Right lobe of liver (tissue), 6 donors: ENCODE measurements around the gene HMGXB4. TPM values are rescaled to one million over a fixed set of nuclear protein-coding genes. Genes with fewer than 3 reads are reported as not detected.

ENCODE experiments used
- ATAC-seq, 4 donors: fragments of 200-7000 bp; cut with Tn5 transposase; one replicate each; pipeline ENCODE4 v1.9.1; 2020; ENCODE audit warnings: mild to moderate bottlenecking in 4 of 4, moderate library complexity in 4 of 4
- DNase-seq, 3 donors: peaks; one replicate each; pipeline ENCODE4 v3.0.0-alpha.2; 2020
- H3K27ac ChIP-seq, 3 donors: fragments of 200-600 bp; one replicate each; pipeline ENCODE4 v1.8.0; 2022
- H3K27me3 ChIP-seq, 2 donors: fragments of 200-600 bp; one replicate each; pipeline ENCODE4 v1.8.0; 2022
- H3K36me3 ChIP-seq, 4 donors: fragments of 200-600 bp; sonication (generic) in 1 of 4; one replicate each; pipeline versions ENCODE4 v1.5.1 to v1.8.0; 2017 to 2022; ENCODE audit warnings: control low read depth in 1 of 4
- H3K4me1 ChIP-seq, 4 donors: fragments of 200-600 bp; sonication (generic) in 1 of 4; one replicate each; pipeline versions ENCODE4 v1.5.1 to v1.8.0; 2017 to 2022; ENCODE audit warnings: control low read depth in 1 of 4
- H3K4me3 ChIP-seq, 3 donors: fragments of 200-600 bp; one replicate each; pipeline ENCODE4 v1.8.0; 2022
- H3K9me3 ChIP-seq, 4 donors: fragments of 200-600 bp; sonication (generic) in 1 of 4; one replicate each; pipeline versions ENCODE4 v1.5.1 to v1.8.0; 2017 to 2022; ENCODE audit warnings: control low read depth in 1 of 4
- POLR2A ChIP-seq: fragments of 450-650 bp; IDR thresholded peaks from one replicate; pipeline ENCODE4 v1.6.1; 2017; ENCODE audit warnings: antibody characterized with exemption, mild to moderate bottlenecking
- WGBS: methylation state at CpG from one replicate; pipeline ENCODE4 v1.1.6; 2018; ENCODE audit warnings: low coverage, low lambda C conversion rate; ENCODE audit not compliant: insufficient coverage; ENCODE audit errors: missing lambda C conversion rate; 5-methylcytosine and 5-hydroxymethylcytosine counted together
- intact Hi-C, 2 donors: fragments of 100-400 bp; cut with DNase I; formaldehyde crosslinking; loops; one replicate each; pipeline versions ENCODE4 v1.11.2 to v1.14.1; 2022
- total RNA-seq, 6 experiments: library from RNA; depleted of rRNA in 2 of 6; stranded (reverse); fragments of >200 nt in 2 of 6; fragmentation: NEBNext Ultra II Directional in 3 of 6; extraction: Animal tissue kit (Norgen Biotek cat#: 25700) in 3 of 6; gene quantifications; one replicate each; pipeline versions ENCODE4 v1.1.0 to v1.2.4, GENCODE V29; 2016 to 2023
- TF ChIP-seq, protein P1 (sequence below), 4 donors: fragments of 200-600 bp in 3 of 4; fragments of 450-650 bp in 1 of 4; IDR thresholded peaks; one replicate each; pipeline versions ENCODE4 v1.5.1 to v1.8.0; 2016 to 2022; ENCODE audit warnings: antibody characterized with exemption in 4 of 4, mild to moderate bottlenecking in 2 of 4
- donor health status: DM: no; HTN: yes; CAD: no.
- donor health status: DM: no; HTN: no; CAD: no.
- donor health status: DM: no; HTN: no; CAD: no.
- donor health status: DM: no; HTN: yes; CAD: no.
- donor health status: DM: no; HTN: yes; CAD: no.

The HMGXB4 gene
- total RNA-seq, 6 experiments from 2014 or later = 4.6 to 8.2 (median 5.7) TPM

DNA sequence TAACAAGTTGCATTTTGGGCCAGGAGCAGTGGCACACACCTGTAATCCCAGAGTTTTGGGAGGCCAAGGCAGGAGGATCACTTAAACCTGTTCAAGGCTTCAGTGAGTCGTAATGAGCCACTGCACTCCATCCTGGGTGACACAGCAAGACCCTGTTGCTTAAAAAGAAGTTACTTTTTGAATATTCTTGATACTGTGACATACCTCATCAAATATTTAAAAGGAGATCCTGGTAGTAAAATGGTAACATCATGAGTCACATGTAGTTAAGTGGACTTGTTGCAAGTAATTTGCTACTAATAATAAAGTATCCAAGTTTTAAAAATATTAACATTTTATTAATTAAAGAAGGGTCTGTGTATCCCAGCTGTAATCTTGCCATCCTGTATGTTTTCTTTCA lies 18.3 kb downstream of the HMGXB4 start:
- no peak overlapping the region for H3K4me3 ChIP-seq
- intact Hi-C loops = no loop called here
- H3K9me3 ChIP-seq = no peaks in the 10 kb centered on the region
- TF ChIP-seq, protein P1, sequence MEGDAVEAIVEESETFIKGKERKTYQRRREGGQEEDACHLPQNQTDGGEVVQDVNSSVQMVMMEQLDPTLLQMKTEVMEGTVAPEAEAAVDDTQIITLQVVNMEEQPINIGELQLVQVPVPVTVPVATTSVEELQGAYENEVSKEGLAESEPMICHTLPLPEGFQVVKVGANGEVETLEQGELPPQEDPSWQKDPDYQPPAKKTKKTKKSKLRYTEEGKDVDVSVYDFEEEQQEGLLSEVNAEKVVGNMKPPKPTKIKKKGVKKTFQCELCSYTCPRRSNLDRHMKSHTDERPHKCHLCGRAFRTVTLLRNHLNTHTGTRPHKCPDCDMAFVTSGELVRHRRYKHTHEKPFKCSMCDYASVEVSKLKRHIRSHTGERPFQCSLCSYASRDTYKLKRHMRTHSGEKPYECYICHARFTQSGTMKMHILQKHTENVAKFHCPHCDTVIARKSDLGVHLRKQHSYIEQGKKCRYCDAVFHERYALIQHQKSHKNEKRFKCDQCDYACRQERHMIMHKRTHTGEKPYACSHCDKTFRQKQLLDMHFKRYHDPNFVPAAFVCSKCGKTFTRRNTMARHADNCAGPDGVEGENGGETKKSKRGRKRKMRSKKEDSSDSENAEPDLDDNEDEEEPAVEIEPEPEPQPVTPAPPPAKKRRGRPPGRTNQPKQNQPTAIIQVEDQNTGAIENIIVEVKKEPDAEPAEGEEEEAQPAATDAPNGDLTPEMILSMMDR (IDR thresholded peaks at IDR 0.05) = no peak
- no peak for TF ChIP-seq POLR2A
- ATAC-seq (no peak), DNase-seq (no peak)
- no peaks in the 10 kb centered on the region for H3K4me1 ChIP-seq
- WGBS = 100% methylated on average over 1 of the region's 1 CpG
- H3K36me3 ChIP-seq = peaks cover 0 to 12% (median 2%) of the 10 kb centered on the region in 4 donors
- no peak overlapping the region for H3K27ac ChIP-seq
- no peaks in the 10 kb centered on the region for H3K27me3 ChIP-seq

DNA sequence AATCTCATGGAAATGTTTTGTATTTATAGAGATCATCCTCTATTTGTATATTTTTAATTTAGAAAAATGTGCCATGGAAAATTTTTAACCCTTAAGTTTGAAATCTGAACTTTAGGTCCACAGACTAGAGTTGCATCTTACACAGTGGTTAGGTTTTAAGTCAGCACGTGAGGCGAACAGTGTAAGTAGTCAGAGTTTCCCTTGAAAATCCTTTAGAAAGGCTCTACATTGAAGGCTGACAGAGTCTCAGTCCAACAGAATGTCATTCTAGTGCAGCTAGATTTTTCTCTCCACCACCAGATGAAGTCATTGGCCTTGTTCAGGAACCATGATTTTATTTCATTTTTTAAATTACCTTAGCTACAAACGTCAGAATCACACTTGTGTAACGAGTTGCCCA lies 18.7 kb downstream of the HMGXB4 start:
- 82% methylated on average over 4 of the region's 4 CpGs for WGBS
- no peak overlapping the region for H3K27ac ChIP-seq
- intact Hi-C loops = no loop called here
- H3K4me1 ChIP-seq = no peaks in the 10 kb centered on the region
- TF ChIP-seq, protein P1 (IDR thresholded peaks at IDR 0.05) = no peak
- no peak for TF ChIP-seq POLR2A
- H3K27me3 ChIP-seq = no peaks in the 10 kb centered on the region
- ATAC-seq (no peak), DNase-seq (no peak)
- no peak overlapping the region for H3K4me3 ChIP-seq
- peaks cover 0 to 12% (median 2%) of the 10 kb centered on the region in 4 donors for H3K36me3 ChIP-seq
- H3K9me3 ChIP-seq = no peaks in the 10 kb centered on the region

DNA sequence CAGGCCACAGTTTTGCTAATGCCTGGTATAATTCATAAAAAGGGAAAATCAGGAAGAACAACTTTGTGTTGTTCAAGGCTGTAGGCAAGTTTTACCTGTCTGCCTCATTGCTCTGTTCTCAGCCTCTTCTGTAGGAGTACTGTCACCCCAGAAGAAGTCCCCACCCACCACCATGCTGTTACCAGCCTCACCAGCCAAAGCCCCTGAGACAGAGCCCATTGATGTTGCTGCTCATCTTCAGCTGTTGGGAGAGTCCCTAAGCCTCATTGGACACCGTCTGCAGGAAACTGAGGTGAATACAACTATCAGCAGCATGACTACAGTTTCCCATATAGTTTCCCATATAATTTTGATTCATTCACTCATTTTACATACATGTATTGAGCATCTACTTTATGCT lies 30.8 kb downstream of the HMGXB4 start:
- 100% methylated on average over 1 of the region's 1 CpG for WGBS
- H3K4me1 ChIP-seq = no peaks in the 10 kb centered on the region
- H3K27me3 ChIP-seq = no peaks in the 10 kb centered on the region
- DNase-seq (no peak), ATAC-seq (no peak)
- H3K9me3 ChIP-seq = no peaks in the 10 kb centered on the region
- intact Hi-C loops = no loop called here
- TF ChIP-seq, protein P1 (IDR thresholded peaks at IDR 0.05) = no peak
- no peak for TF ChIP-seq POLR2A
- H3K4me3 ChIP-seq = no peak overlapping the region
- H3K27ac ChIP-seq = no peak overlapping the region
- peaks cover 4 to 74% (median 34%) of the 10 kb centered on the region in 4 donors for H3K36me3 ChIP-seq

DNA sequence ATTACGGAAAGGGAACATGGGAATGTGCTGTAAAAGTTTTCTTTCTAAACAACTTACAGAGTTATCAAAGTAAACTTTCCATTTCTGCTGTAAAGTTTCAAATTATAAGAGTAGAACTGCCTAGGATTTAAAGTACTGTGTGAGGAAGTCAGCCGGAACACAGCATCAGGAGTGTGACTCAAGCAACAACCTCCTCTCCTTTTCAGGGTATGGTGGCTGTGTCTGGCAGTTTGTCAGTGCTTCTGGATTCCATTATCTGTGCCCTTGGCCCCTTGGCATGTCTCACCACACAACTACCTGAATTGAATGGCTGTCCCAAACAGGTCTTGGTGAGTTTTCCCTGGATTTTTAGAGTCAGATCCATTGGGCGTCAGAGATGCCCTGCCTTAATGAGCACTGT lies 35.5 kb downstream of the HMGXB4 start:
- Histone ChIP-seq H3K4me3 (no peak overlapping the region), H3K4me1 (no peaks in the 10 kb centered on the region), H3K36me3 (peaks cover 4 to 52% (median 28%) of the 10 kb centered on the region in 4 donors), H3K9me3 (no peaks in the 10 kb centered on the region), H3K27ac (no peak overlapping the region), H3K27me3 (no peaks in the 10 kb centered on the region)
- TF ChIP-seq POLR2A = no peak
- TF ChIP-seq, protein P1 (IDR thresholded peaks at IDR 0.05) = no peak
- WGBS = 97% methylated on average over 3 of the region's 3 CpGs
- no peak for DNase-seq
- intact Hi-C loops = no loop called here
- no peak for ATAC-seq

DNA sequence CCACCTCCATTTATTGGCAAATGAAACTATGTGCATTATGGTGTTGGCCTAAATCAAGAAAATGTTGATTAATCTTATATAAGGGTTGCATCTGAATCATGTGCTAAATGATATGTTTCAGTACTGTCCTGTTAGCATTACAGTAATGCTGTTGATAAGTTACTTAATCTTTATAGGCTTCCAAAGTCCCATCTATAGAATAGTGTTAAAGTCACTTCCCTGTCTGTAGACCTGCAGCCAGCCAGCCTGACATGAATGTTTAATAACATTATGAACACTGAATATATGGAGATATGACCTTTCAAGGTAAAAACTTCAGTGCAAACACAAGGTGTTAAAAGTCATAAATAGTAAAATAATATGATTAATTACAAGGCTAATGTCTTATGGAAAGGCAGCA lies 38.8 kb downstream of the HMGXB4 start:
- Histone ChIP-seq H3K4me1 (peaks cover 0 to 5% (median under 1%) of the 10 kb centered on the region in 4 donors), H3K9me3 (no peaks in the 10 kb centered on the region), H3K27me3 (no peaks in the 10 kb centered on the region), H3K4me3 (no peak overlapping the region), H3K27ac (no peak overlapping the region), H3K36me3 (peaks cover 0 to 32% (median 13%) of the 10 kb centered on the region in 4 donors)
- DNase-seq (no peak), ATAC-seq (no peak)
- intact Hi-C loops = no loop called here
- no peak for TF ChIP-seq POLR2A
- TF ChIP-seq, protein P1 (IDR thresholded peaks at IDR 0.05) = no peak
